ENCODE data around the gene SNX18. TPM values are rescaled to one million over a fixed set of nuclear protein-coding genes. Genes with fewer than 3 reads are reported as not detected.
A peak's percentile ranks its signal among the peaks of the same experiment; 100 is the strongest.

The SNX18 gene
- total RNA-seq, 4 donors from 2014 or later: 50.4 to 89.4 (median 72.8) TPM

DNA sequence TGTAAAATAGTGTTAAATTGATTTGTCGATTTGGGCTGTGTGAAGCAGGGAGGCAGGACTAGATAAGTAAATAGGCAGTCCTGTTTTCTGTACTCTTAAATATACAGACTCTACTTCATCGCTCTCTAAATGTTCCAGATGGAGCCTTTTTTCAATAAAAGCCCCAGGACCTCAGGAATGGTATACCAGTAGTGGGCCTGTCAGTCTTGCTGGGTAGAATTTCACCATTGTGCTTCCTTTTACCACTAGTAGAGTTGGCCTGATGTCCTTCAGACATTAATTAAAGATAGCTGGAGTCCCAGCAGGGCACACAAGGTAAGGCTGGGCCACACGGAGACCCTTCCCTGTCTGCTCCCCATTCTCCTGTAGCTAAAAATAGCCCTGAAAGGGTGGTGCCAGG is 6.0 kb downstream of the SNX18 start:
- Histone ChIP-seq H3K9me3 (no peaks in the 10 kb centered on the region), H3K4me3 (replicated peaks in 1 of 3) (no peak overlapping the region), H3K4me1 (peaks cover 80 to 88% of the 10 kb centered on the region in 2 donors), H3K36me3 (no peaks in the 10 kb centered on the region), H3K27me3 (no peaks in the 10 kb centered on the region), H3K27ac (peak overlapping the region; percentile 55 to 79 (median 70))
- TF ChIP-seq, protein P1, sequence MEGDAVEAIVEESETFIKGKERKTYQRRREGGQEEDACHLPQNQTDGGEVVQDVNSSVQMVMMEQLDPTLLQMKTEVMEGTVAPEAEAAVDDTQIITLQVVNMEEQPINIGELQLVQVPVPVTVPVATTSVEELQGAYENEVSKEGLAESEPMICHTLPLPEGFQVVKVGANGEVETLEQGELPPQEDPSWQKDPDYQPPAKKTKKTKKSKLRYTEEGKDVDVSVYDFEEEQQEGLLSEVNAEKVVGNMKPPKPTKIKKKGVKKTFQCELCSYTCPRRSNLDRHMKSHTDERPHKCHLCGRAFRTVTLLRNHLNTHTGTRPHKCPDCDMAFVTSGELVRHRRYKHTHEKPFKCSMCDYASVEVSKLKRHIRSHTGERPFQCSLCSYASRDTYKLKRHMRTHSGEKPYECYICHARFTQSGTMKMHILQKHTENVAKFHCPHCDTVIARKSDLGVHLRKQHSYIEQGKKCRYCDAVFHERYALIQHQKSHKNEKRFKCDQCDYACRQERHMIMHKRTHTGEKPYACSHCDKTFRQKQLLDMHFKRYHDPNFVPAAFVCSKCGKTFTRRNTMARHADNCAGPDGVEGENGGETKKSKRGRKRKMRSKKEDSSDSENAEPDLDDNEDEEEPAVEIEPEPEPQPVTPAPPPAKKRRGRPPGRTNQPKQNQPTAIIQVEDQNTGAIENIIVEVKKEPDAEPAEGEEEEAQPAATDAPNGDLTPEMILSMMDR (IDR thresholded peaks at IDR 0.05): no peak
- no peak for TF ChIP-seq POLR2A (IDR thresholded peaks at IDR 0.05)
- no peak for DNase-seq
- 47 to 55% methylated on average over 3 of the region's 3 CpGs for WGBS, 2 donors
- intact Hi-C loops (cut with DNase I): no loop called here

DNA sequence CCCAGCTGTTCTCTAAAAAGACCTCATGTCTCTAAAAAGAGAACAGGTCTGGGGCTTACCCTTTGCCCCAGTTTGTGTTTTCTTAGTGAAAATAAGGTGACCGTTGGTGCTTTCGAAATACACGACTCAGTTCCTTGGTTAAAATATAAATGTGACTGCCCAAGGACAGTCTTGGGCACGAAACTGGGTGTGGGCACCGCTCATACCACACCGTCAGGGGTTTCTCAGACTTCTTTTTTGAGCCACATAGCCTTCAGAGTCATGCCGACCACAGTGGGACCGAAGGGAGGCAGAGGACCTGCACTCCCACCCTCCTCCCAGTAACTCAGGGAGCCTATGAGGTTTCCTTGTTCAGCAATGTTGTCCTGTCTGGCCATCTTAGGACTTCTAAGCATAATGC is 6.5 kb downstream of the SNX18 start:
- DNase-seq: no peak
- intact Hi-C loops (cut with DNase I): no loop called here
- 51 to 71% methylated on average over 8 of the region's 8 CpGs for WGBS, 2 donors
- Histone ChIP-seq H3K27me3 (no peaks in the 10 kb centered on the region), H3K4me3 (replicated peaks in 1 of 3) (no peak overlapping the region), H3K36me3 (no peaks in the 10 kb centered on the region), H3K4me1 (peaks cover 80 to 86% of the 10 kb centered on the region in 2 donors), H3K27ac (peak overlapping the region; percentile 55 to 79 (median 70)), H3K9me3 (no peaks in the 10 kb centered on the region)
- no peak for TF ChIP-seq POLR2A (IDR thresholded peaks at IDR 0.05)
- TF ChIP-seq, protein P1 (IDR thresholded peaks at IDR 0.05): no peak

DNA sequence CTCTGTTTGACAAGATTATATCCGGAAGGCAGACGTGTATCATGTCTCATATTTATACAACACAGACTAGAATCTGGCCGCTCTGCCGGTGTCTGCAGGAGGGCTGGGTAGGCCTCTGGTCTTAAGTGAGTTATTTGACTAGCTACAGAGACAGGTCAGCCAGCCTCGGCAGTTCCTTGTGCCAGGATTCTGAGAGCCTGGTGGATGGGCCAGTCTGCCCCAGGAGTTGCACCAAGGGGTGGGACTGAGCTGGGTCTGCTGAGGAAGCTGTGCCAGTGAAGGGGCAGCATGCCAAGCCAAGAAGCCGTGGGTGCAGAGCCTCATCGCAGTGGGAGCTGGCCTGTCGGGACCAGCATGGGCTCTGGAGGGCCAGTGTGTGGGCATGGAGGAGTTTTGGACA is 7.1 kb downstream of the SNX18 start:
- no peaks in the 10 kb centered on the region for H3K9me3 ChIP-seq
- intact Hi-C loops (cut with DNase I): no loop called here
- no peak overlapping the region for H3K4me3 ChIP-seq (replicated peaks in 1 of 3)
- H3K36me3 ChIP-seq: no peaks in the 10 kb centered on the region
- peak in 1 of 2 donors; percentile 25 for TF ChIP-seq POLR2A (IDR thresholded peaks at IDR 0.05)
- TF ChIP-seq, protein P1 (IDR thresholded peaks at IDR 0.05): no peak
- DNase-seq: peak; percentile 88 to 92
- peak overlapping the region; percentile 55 to 79 (median 70) for H3K27ac ChIP-seq
- no peaks in the 10 kb centered on the region for H3K27me3 ChIP-seq
- H3K4me1 ChIP-seq: peaks cover 80 to 83% of the 10 kb centered on the region in 2 donors
- WGBS, 2 donors: 37 to 53% methylated on average over 7 to 8 of the region's 8 CpGs

DNA sequence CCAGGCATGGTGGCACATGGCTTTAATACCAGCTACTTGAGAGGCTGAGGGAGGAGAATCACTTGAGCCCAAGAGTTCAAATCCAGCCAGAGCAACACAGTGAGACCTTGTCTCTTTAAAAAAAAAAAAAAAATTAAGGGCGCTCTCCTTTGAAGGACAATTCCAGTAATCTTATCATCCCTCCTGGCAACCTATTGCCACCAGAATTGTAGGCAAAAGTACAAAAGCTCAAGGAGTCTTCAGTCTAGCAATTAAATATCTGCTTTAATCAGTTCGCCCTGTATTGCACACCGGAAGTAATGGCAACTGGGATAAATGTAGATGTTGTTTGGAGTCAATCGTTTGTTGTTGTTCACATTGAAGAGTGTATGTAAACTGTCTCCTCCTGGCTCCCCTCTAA is 7.7 kb downstream of the SNX18 start:
- Histone ChIP-seq H3K27me3 (no peaks in the 10 kb centered on the region), H3K9me3 (no peaks in the 10 kb centered on the region), H3K4me1 (peaks cover 80 to 85% of the 10 kb centered on the region in 2 donors), H3K36me3 (no peaks in the 10 kb centered on the region), H3K27ac (peak overlapping the region; percentile 55 to 79 (median 70)), H3K4me3 (replicated peaks in 1 of 3) (no peak overlapping the region)
- TF ChIP-seq, protein P1 (IDR thresholded peaks at IDR 0.05): no peak
- TF ChIP-seq POLR2A (IDR thresholded peaks at IDR 0.05): no peak
- 94 to 97% methylated on average over 4 of the region's 4 CpGs for WGBS, 2 donors
- no peak for DNase-seq
- intact Hi-C loops (cut with DNase I): no loop called here

DNA sequence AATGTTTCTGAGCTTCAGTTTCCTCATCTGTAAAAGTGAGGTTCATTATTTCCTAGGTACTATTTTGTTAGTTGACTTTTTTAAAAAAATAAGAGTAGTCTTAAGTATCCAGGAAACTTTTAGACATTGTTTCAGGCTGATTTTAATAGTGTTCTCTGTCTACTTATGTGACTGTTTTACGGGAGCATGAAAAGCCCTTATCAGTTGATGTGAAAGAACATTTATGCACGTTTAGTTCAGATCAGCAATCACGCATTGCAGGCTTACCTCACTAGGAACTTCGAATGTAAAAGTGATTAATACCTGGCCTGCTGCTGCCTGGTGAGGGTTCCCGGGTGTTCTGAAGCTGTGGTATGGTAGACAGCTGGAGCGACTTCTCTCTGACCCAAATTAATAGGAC is 8.1 kb downstream of the SNX18 start:
- TF ChIP-seq, protein P1 (IDR thresholded peaks at IDR 0.05): no peak
- no peak for TF ChIP-seq POLR2A (IDR thresholded peaks at IDR 0.05)
- Histone ChIP-seq H3K36me3 (no peaks in the 10 kb centered on the region), H3K4me3 (replicated peaks in 1 of 3) (no peak overlapping the region), H3K9me3 (no peaks in the 10 kb centered on the region), H3K4me1 (peaks cover 80 to 85% of the 10 kb centered on the region in 2 donors), H3K27ac (peak overlapping the region in 2 of 3 donors; percentile 70 to 79), H3K27me3 (no peaks in the 10 kb centered on the region)
- DNase-seq: no peak
- intact Hi-C loops (cut with DNase I): no loop called here
- WGBS, 2 donors: 72 to 74% methylated on average over 6 of the region's 6 CpGs

Measured in thyroid gland (tissue), 4 donors.